HepG2 (cell line): ENCODE data around the gene TLE1. TPM values are rescaled to one million over a fixed set of nuclear protein-coding genes. Genes with fewer than 3 reads are reported as not detected.
A peak's percentile ranks its signal among the peaks of the same experiment; 100 is the strongest.

Source experiments
- ARID3A ChIP-seq: IDR thresholded peaks from 2 replicates; pipeline ENCODE4 v1.6.1; 2012; ENCODE audit warnings: low read depth, low read length, improper control_type of control experiment
- FOXJ3 ChIP-seq: sonication (generic); formaldehyde crosslinking; IDR thresholded peaks from 2 replicates; pipeline ENCODE4 v1.4.0; 2020; ENCODE audit warnings: missing genetic modification reagents, mild to moderate bottlenecking, borderline replicate concordance
- GABPB1 ChIP-seq: IDR thresholded peaks from 2 replicates; pipeline ENCODE4 v1.6.1; 2016; ENCODE audit warnings: mild to moderate bottlenecking, missing genetic modification reagents, moderate library complexity, missing compliant biosample characterization
- MED1 ChIP-seq: sonication (generic); formaldehyde crosslinking; IDR thresholded peaks from 2 replicates; pipeline ENCODE4 v1.4.0; 2020; ENCODE audit warnings: missing genetic modification reagents
- MTF2 ChIP-seq: sonication (generic); formaldehyde crosslinking; IDR thresholded peaks from 2 replicates; pipeline ENCODE4 v1.5.0; 2020; ENCODE audit warnings: missing genetic modification reagents, borderline replicate concordance
- NPAS2 ChIP-seq: sonication (generic); formaldehyde crosslinking; IDR thresholded peaks from 2 replicates; pipeline ENCODE4 v1.8.0; 2022; ENCODE audit warnings: mild to moderate bottlenecking, missing genetic modification reagents, borderline replicate concordance
- RCOR2 ChIP-seq: IDR thresholded peaks from 2 replicates; pipeline ENCODE4 v1.6.1; 2016; ENCODE audit warnings: missing biosample characterization, missing genetic modification reagents
- REST ChIP-seq, 2 experiments: IDR thresholded peaks; 2 replicates each; pipeline ENCODE4 v1.6.1; 2011 to 2012; ENCODE audit warnings: low read length in 2 of 2, borderline replicate concordance in 1 of 2, low read depth in 1 of 2, mild to moderate bottlenecking in 1 of 2, moderate library complexity in 1 of 2
- RXRB ChIP-seq: IDR thresholded peaks from 2 replicates; pipeline ENCODE4 v1.6.1; 2016; ENCODE audit warnings: borderline replicate concordance, missing genetic modification reagents, missing compliant biosample characterization
- SAP130 ChIP-seq: IDR thresholded peaks from 2 replicates; pipeline ENCODE4 v1.6.1; 2016; ENCODE audit warnings: low read depth
- TCF12 ChIP-seq, 2 experiments: fragments of 450-650 bp in 1 of 2; sonication (generic) in 1 of 2; formaldehyde crosslinking in 1 of 2; IDR thresholded peaks; 2 replicates each; pipeline versions ENCODE4 v1.6.1 to v1.8.0; 2017 to 2022; ENCODE audit warnings: antibody characterized with exemption in 1 of 2, mild to moderate bottlenecking in 1 of 2, missing genetic modification reagents in 1 of 2, moderate library complexity in 1 of 2
- TCF7 ChIP-seq: sonication (generic); IDR thresholded peaks from 2 replicates; pipeline ENCODE4 v1.6.1; 2016; ENCODE audit warnings: antibody characterized with exemption, low read depth
- ZBTB1 ChIP-seq: sonication (generic); formaldehyde crosslinking; IDR thresholded peaks from 2 replicates; pipeline ENCODE4 v1.4.0; 2020; ENCODE audit warnings: missing genetic modification reagents, borderline replicate concordance
- ZEB1 ChIP-seq: IDR thresholded peaks from 2 replicates; pipeline ENCODE4 v1.6.1; 2012; ENCODE audit warnings: mild to moderate bottlenecking, low read depth, inconsistent platforms; ENCODE audit not compliant: insufficient replicate concordance
- ZNF546 ChIP-seq: sonication (generic); formaldehyde crosslinking; conservative IDR thresholded peaks from 2 replicates; pipeline ENCODE4 v1.8.1; 2023; ENCODE audit warnings: mild to moderate bottlenecking, missing genetic modification reagents
- ZNF576 ChIP-seq: sonication (generic); formaldehyde crosslinking; IDR thresholded peaks from 2 replicates; pipeline ENCODE4 v1.4.0; 2020; ENCODE audit warnings: mild to moderate bottlenecking, missing genetic modification reagents
- polyA plus RNA-seq, 8 experiments: library from polyadenylated mRNA; depleted of rRNA in 3 of 8; stranded (reverse) in 7 of 8; unstranded in 1 of 8; fragments of >200 nt; fragmentation: Illumina TruSeq in 4 of 8; extraction: Trizol in 4 of 8; gene quantifications; 2 replicates each; pipeline versions ENCODE4 v1.2.1 to v1.2.3, GENCODE V29; 2011 to 2016; ENCODE audit warnings: low read depth in 4 of 8, missing spikeins in 1 of 8, mixed read lengths in 1 of 8; ENCODE audit not compliant: insufficient read depth in 1 of 8
- total RNA-seq, 5 experiments: library from RNA; depleted of rRNA; stranded (reverse); fragments of >200 nt; fragmentation: Illumina TruSeq; extraction: Trizol; gene quantifications; 2 replicates each; pipeline ENCODE4 v1.2.3, GENCODE V29; 2016; ENCODE audit warnings: low read depth in 1 of 5

The TLE1 gene
- total and polyA plus RNA-seq, 2 of the 13 experiments (the other 11 are each of a cell fraction or from before 2014, with no cell fraction given), result 35.9 to 109 TPM

- TF ChIP-seq TCF7 (peak; percentile 94), RXRB (CRISPR knock-in tag) (peak; percentile 84), ZBTB1 (CRISPR knock-in tag) (no peak), MED1 (CRISPR knock-in tag) (peak; percentile 93), GABPB1 (CRISPR knock-in tag) (peak; percentile 32; the same call in 1 of the 2 replicates), REST (IDR thresholded peaks at IDR 0.05; ENCODE audit: borderline replicate concordance in 1 of 2, low read depth in 1 of 2, low read length in 2 of 2) (peak in 1 of 2 experiments; percentile 36; a peak in 1 of 4 replicates), RCOR2 (peak; percentile 92), MTF2 (peak; percentile 75; the same call in 1 of the 2 replicates), ZNF576 (CRISPR knock-in tag) (no peak), ARID3A (peak; percentile 78), FOXJ3 (peak; percentile 82), NPAS2 (CRISPR knock-in tag) (no peak), ZNF546 (no peak), TCF12 (IDR thresholded peaks at IDR 0.05) (no peak), TCF12 (CRISPR knock-in tag; IDR thresholded peaks at IDR 0.05) (peak; percentile 87), SAP130 (CRISPR knock-in tag) (peak; percentile 89), ZEB1 (peak; percentile 45)
Measured at GRCh38 chr9:81609782-81610739, 79.3 kb downstream of the TLE1 start (continued).
